SK-N-SH (cell line): ENCODE measurements around the gene B4GALT3. TPM values are rescaled to one million over a fixed set of nuclear protein-coding genes. Genes with fewer than 3 reads are reported as not detected.
"Not testable (repeated sequence)": the region's sequence is repeated elsewhere in the genome, so short reads cannot be mapped to it uniquely, and the experiment has no call there.

ENCODE experiments used
- CTCF ChIA-PET: fragments of 300-600, 350-600 bp; formaldehyde crosslinking; extraction: SDS; loops from one replicate; lab custom pipeline; 2021; lab: Yijun Ruan, JAX
- POLR2A ChIA-PET: fragments of 350-600 bp; sonication (Branson Sonifier 250); formaldehyde crosslinking; extraction: SDS; loops from one replicate; lab custom pipeline; 2020; ENCODE audit warnings: antibody characterized with exemption, inconsistent platforms; lab: Yijun Ruan, JAX
- DNase-seq: peaks from one replicate; pipeline ENCODE4 v3.0.0; 2012
- H2AFZ ChIP-seq: fragments of 200-600 bp; sonication (generic); 2 replicates; pipeline ENCODE4 v1.8.1; 2016; ENCODE audit warnings: antibody characterized with exemption, mild to moderate bottlenecking, low read depth
- H3F3A ChIP-seq: fragments of 200-600 bp; sonication (generic); replicated peaks from 2 replicates; pipeline ENCODE3; 2016; ENCODE audit warnings: antibody characterized with exemption, mild to moderate bottlenecking; ENCODE audit not compliant: insufficient read depth
- H3K27ac ChIP-seq, 2 experiments: fragments of 200-500 bp in 1 of 2; fragments of 200-600 bp in 1 of 2; sonication (Bioruptor generic) in 1 of 2; sonication (generic), shearing (Covaris generic) in 1 of 2; 2 replicates each; pipeline versions ENCODE4 v1.5.1 to v1.6.1; 2014 to 2016; ENCODE audit warnings: low read depth in 2 of 2, inconsistent platforms in 1 of 2, low read length in 1 of 2, mild to moderate bottlenecking in 1 of 2, mixed read lengths in 1 of 2
- H3K27me3 ChIP-seq: fragments of 200-600 bp; sonication (generic), shearing (Covaris generic); 2 replicates; pipeline ENCODE4 v1.6.1; 2016; ENCODE audit warnings: mixed run types; ENCODE audit not compliant: insufficient read depth
- H3K36me3 ChIP-seq, 2 experiments: fragments of 200-500 bp in 1 of 2; fragments of 200-600 bp in 1 of 2; sonication (Bioruptor generic) in 1 of 2; sonication (generic) in 1 of 2; replicated peaks in 1 of 2; 2 replicates each; pipeline versions ENCODE3 to v1.5.1; 2014 to 2016; ENCODE audit warnings: low read length in 1 of 2, mild to moderate bottlenecking in 1 of 2; ENCODE audit not compliant: insufficient read depth in 2 of 2, control insufficient read depth in 1 of 2
- H3K4me1 ChIP-seq, 2 experiments: fragments of 200-500 bp in 1 of 2; fragments of 200-600 bp in 1 of 2; sonication (Bioruptor generic) in 1 of 2; sonication (generic), shearing (Covaris generic) in 1 of 2; 2 replicates each; pipeline versions ENCODE4 v1.5.1 to v1.6.1; 2014 to 2016; ENCODE audit warnings: low read depth in 1 of 2, low read length in 1 of 2, mixed run types in 1 of 2; ENCODE audit not compliant: insufficient read depth in 2 of 2, control insufficient read depth in 1 of 2
- H3K4me2 ChIP-seq: fragments of 200-600 bp; sonication (generic), shearing (Covaris generic); 2 replicates; pipeline ENCODE4 v1.6.1; 2017; ENCODE audit warnings: mixed run types
- H3K4me3 ChIP-seq, 2 experiments: fragments of 200-500 bp in 1 of 2; fragments of 200-600 bp in 1 of 2; sonication (Bioruptor generic) in 1 of 2; sonication (generic), shearing (Covaris generic) in 1 of 2; 2 replicates each; pipeline versions ENCODE4 v1.5.1 to v1.8.1; 2014 to 2016; ENCODE audit warnings: low read depth in 2 of 2, inconsistent platforms in 1 of 2, low read length in 1 of 2, mild to moderate bottlenecking in 1 of 2, mixed read lengths in 1 of 2, moderate library complexity in 1 of 2
- H3K79me2 ChIP-seq: fragments of 200-600 bp; sonication (generic); 2 replicates; pipeline ENCODE4 v1.8.1; 2017; ENCODE audit warnings: mild to moderate bottlenecking; ENCODE audit not compliant: insufficient read depth
- H3K9ac ChIP-seq: fragments of 200-600 bp; sonication (generic); 2 replicates; pipeline ENCODE4 v1.6.1; 2017; ENCODE audit warnings: mixed run types
- H3K9me2 ChIP-seq: fragments of 200-600 bp; sonication (generic); 2 replicates; pipeline ENCODE4 v1.6.1; 2017; ENCODE audit warnings: mixed run types
- H3K9me3 ChIP-seq: fragments of 200-600 bp; sonication (generic); 2 replicates; pipeline ENCODE4 v1.6.1; 2017; ENCODE audit warnings: mixed run types, mild to moderate bottlenecking, moderate library complexity
- H4K20me1 ChIP-seq: fragments of 200-600 bp; sonication (generic); 2 replicates; pipeline ENCODE4 v1.6.1; 2017; ENCODE audit warnings: mild to moderate bottlenecking, mixed run types; ENCODE audit not compliant: insufficient read depth
- CTCF ChIP-seq: fragments of 200-600 bp; sonication (generic); IDR thresholded peaks from 2 replicates; pipeline ENCODE4 v1.6.1; 2017; ENCODE audit warnings: antibody characterized with exemption, mild to moderate bottlenecking, moderate library complexity
- ELF1 ChIP-seq: IDR thresholded peaks from 2 replicates; pipeline ENCODE4 v1.4.0; 2012
- FOXM1 ChIP-seq: IDR thresholded peaks from 2 replicates; pipeline ENCODE4 v1.4.0; 2012; ENCODE audit warnings: low read depth, mild to moderate bottlenecking
- GABPA ChIP-seq: IDR thresholded peaks from 2 replicates; pipeline ENCODE4 v1.4.0; 2012; ENCODE audit warnings: low read depth, mild to moderate bottlenecking
- JUND ChIP-seq: IDR thresholded peaks from 2 replicates; pipeline ENCODE4 v1.4.0; 2012
- NFIC ChIP-seq: IDR thresholded peaks from 2 replicates; pipeline ENCODE4 v1.4.0; 2012; ENCODE audit warnings: borderline replicate concordance
- POLR2AphosphoS5 ChIP-seq: IDR thresholded peaks from 2 replicates; pipeline ENCODE4 v1.6.1; 2012; ENCODE audit warnings: low read depth, low read length
- RXRA ChIP-seq: IDR thresholded peaks from 2 replicates; pipeline ENCODE4 v1.4.0; 2012; ENCODE audit warnings: low read depth, mild to moderate bottlenecking, borderline replicate concordance
- SIN3A ChIP-seq: IDR thresholded peaks from 2 replicates; pipeline ENCODE4 v1.6.1; 2012; ENCODE audit warnings: low read depth, mild to moderate bottlenecking, low read length, moderate library complexity, borderline replicate concordance
- SMC3 ChIP-seq: IDR thresholded peaks from 2 replicates; pipeline ENCODE4 v1.6.1; 2012; ENCODE audit warnings: low read depth, low read length, improper control_type of control experiment
- TAF1 ChIP-seq: IDR thresholded peaks from 2 replicates; pipeline ENCODE4 v1.6.1; 2012; ENCODE audit warnings: low read depth, mild to moderate bottlenecking, low read length, moderate library complexity, borderline replicate concordance
- USF2 ChIP-seq: fragments of 150-350 bp; IDR thresholded peaks from 2 replicates; pipeline ENCODE4 v1.6.1; 2017; ENCODE audit warnings: antibody characterized with exemption, low read length, low read depth, borderline replicate concordance
- ZBTB33 ChIP-seq: IDR thresholded peaks from 2 replicates; pipeline ENCODE4 v1.4.0; 2012; ENCODE audit warnings: low read depth, borderline replicate concordance
- WGBS: methylation state at CpG from one replicate; pipeline ENCODE4 v1.1.6; 2017; ENCODE audit warnings: low lambda C conversion rate; 5-methylcytosine and 5-hydroxymethylcytosine counted together
- polyA plus RNA-seq, 3 experiments: library from polyadenylated mRNA; depleted of rRNA; stranded (reverse); fragments of >200 nt; gene quantifications; 2 replicates each; pipeline ENCODE4 v1.2.3, GENCODE V29; 2012

Gene B4GALT3
- polyA plus RNA-seq, 1 of the 3 experiments (the other 2 are of a cell fraction), result 56.5 TPM

- H2AFZ ChIP-seq, H3K9me3 ChIP-seq, H3K27ac ChIP-seq, H3K27me3 ChIP-seq, H3K4me2 ChIP-seq, DNase-seq, H3K79me2 ChIP-seq, H3K9ac ChIP-seq, H3K9me2 ChIP-seq, H3K4me3 ChIP-seq, H4K20me1 ChIP-seq, POLR2A ChIA-PET: not testable (repeated sequence)
- CTCF ChIA-PET, result interaction anchor here (1.0 to 6.2 kb wide), 10 partner anchors 8 to 158 kb away, joined by 3 to 78 read pairs (median 8); partner anchors contain the start of genes B4GALT3, FCER1G, NDUFS2 and SDHC
- Histone ChIP-seq H3F3A (peaks cover 14% of the 10 kb centered on the region), H3K4me1 (peaks cover 8 to 21% of the 10 kb centered on the region in 2 experiments; a peak in 3 of 4 replicates), H3K36me3 (peaks cover 0 to 15% of the 10 kb centered on the region in 2 experiments)
- 93% methylated on average over 9 of the region's 13 CpGs for WGBS
These were observed 47.4 kb upstream of the B4GALT3 start for GRCh38 chr1:161224695-161225087.

- WGBS, result 89% methylated on average over 7 of the region's 7 CpGs
- H2AFZ ChIP-seq, result no peak overlapping the region
- POLR2A ChIA-PET, result interaction anchor here (0.6 kb wide), 1 partner anchor 22 kb away, joined by 3 read pairs; the partner anchor contains the start of gene NDUFS2
These were observed 46.7 kb upstream of the B4GALT3 start for GRCh38 chr1:161223805-161224694.

More at GRCh38 chr1:161223805-161224694, 46.7 kb upstream of the B4GALT3 start:
- H3F3A ChIP-seq, result peaks cover 14% of the 10 kb centered on the region
- no peaks in the 10 kb centered on the region for H3K9me3 ChIP-seq
- peaks cover 0 to 8% of the 10 kb centered on the region in 2 experiments for H3K36me3 ChIP-seq
- H4K20me1 ChIP-seq, result no peaks in the 10 kb centered on the region
- no peak overlapping the region for H3K27ac ChIP-seq
- no peak overlapping the region for H3K9ac ChIP-seq
- H3K4me3 ChIP-seq, result no peak overlapping the region
- H3K27me3 ChIP-seq, result no peaks in the 10 kb centered on the region
- no peak overlapping the region for H3K4me2 ChIP-seq
- DNase-seq, result no peak
- peaks cover 8 to 21% of the 10 kb centered on the region in 2 experiments; a peak in 3 of 4 replicates for H3K4me1 ChIP-seq
- no peak for TF ChIP-seq CTCF
- TF ChIP-seq TAF1, result no peak
- no peak for TF ChIP-seq POLR2AphosphoS5
- no peak for TF ChIP-seq ELF1
- TF ChIP-seq NFIC, result no peak
- TF ChIP-seq SIN3A, result no peak
- no peak for TF ChIP-seq USF2
- no peak for TF ChIP-seq SMC3
- no peak for TF ChIP-seq JUND
- no peak for TF ChIP-seq FOXM1
- TF ChIP-seq ZBTB33, result no peak
- no peak for TF ChIP-seq GABPA
- no peak for TF ChIP-seq RXRA
- CTCF ChIA-PET, result interaction anchor here (0.9 to 6.2 kb wide), 12 partner anchors 7 to 159 kb away, joined by 3 to 78 read pairs (median 10); partner anchors contain the start of genes FCER1G and NDUFS2
- H3K79me2 ChIP-seq, result no peaks in the 10 kb centered on the region
- H3K9me2 ChIP-seq, result no peaks in the 10 kb centered on the region
